CD14-positive monocyte (primary cell): ENCODE results near the gene GAL3ST2. TPM values are rescaled to one million over a fixed set of nuclear protein-coding genes. Genes with fewer than 3 reads are reported as not detected.
"Not testable (repeated sequence)": the region's sequence is repeated elsewhere in the genome, so short reads cannot be mapped to it uniquely, and the experiment has no call there.

Source experiments
- DNase-seq, 3 donors: peaks; one replicate each; pipeline ENCODE4 v3.0.0-alpha.2; 2011 to 2022
- H2AFZ ChIP-seq: 2 replicates; pipeline ENCODE4 v1.6.0; 2012; ENCODE audit warnings: mild to moderate bottlenecking, low read depth, low read length, inconsistent platforms; ENCODE audit not compliant: insufficient read depth, poor library complexity, severe bottlenecking
- H3K27ac ChIP-seq, 2 donors: 1 replicate in 1 of 2; 2 replicates in 1 of 2; pipeline ENCODE4 v1.5.1; 2012 to 2013; ENCODE audit warnings: low read length in 2 of 2, control low read depth in 1 of 2, inconsistent platforms in 1 of 2, low read depth in 1 of 2, mild to moderate bottlenecking in 1 of 2
- H3K27me3 ChIP-seq, 2 donors: one replicate each; pipeline versions ENCODE4 v1.6.0 to v1.6.1; 2011 to 2013; ENCODE audit warnings: low read length in 2 of 2; ENCODE audit not compliant: control insufficient read depth in 2 of 2, insufficient read depth in 2 of 2
- H3K36me3 ChIP-seq, 2 donors: replicated peaks in 1 of 2; 1 replicate in 1 of 2; 2 replicates in 1 of 2; pipeline versions ENCODE4 v1.5.1 to v1.6.1; 2012 to 2013; ENCODE audit warnings: low read length in 2 of 2, control low read depth in 1 of 2, inconsistent platforms in 1 of 2, mild to moderate bottlenecking in 1 of 2; ENCODE audit not compliant: insufficient read depth in 2 of 2, control insufficient read depth in 1 of 2
- H3K4me1 ChIP-seq, 2 donors: 1 replicate in 1 of 2; 2 replicates in 1 of 2; pipeline versions ENCODE4 v1.5.1 to v1.6.1; 2012 to 2013; ENCODE audit warnings: low read length in 2 of 2, control low read depth in 1 of 2, inconsistent platforms in 1 of 2, mild to moderate bottlenecking in 1 of 2, moderate library complexity in 1 of 2; ENCODE audit not compliant: insufficient read depth in 2 of 2, control insufficient read depth in 1 of 2
- H3K4me2 ChIP-seq: replicated peaks from 2 replicates; pipeline ENCODE3; 2012; ENCODE audit warnings: low read length, moderate library complexity, mild to moderate bottlenecking; ENCODE audit not compliant: poor library complexity, severe bottlenecking; ENCODE audit errors: extremely low read depth
- H3K4me3 ChIP-seq, 3 experiments: fragments of 200-600 bp in 1 of 3; sonication (generic) in 1 of 3; replicated peaks in 1 of 3; 1 replicate in 2 of 3; 2 replicates in 1 of 3; pipeline ENCODE4 v1.5.1; 2011 to 2013; ENCODE audit warnings: low read length in 3 of 3, mild to moderate bottlenecking in 3 of 3, control low read depth in 2 of 3, low read depth in 2 of 3, inconsistent platforms in 1 of 3, moderate library complexity in 1 of 3
- H3K79me2 ChIP-seq: 2 replicates; pipeline ENCODE4 v1.6.0; 2012; ENCODE audit warnings: mild to moderate bottlenecking, control low read depth, inconsistent platforms, low read length, moderate library complexity; ENCODE audit not compliant: insufficient read depth
- H3K9ac ChIP-seq: 2 replicates; pipeline ENCODE4 v1.6.0; 2017; ENCODE audit warnings: low read length, mild to moderate bottlenecking; ENCODE audit not compliant: insufficient read depth, poor library complexity, severe bottlenecking
- H3K9me3 ChIP-seq, 2 donors: replicated peaks in 1 of 2; 1 replicate in 1 of 2; 2 replicates in 1 of 2; pipeline versions ENCODE4 v1.5.1 to v1.6.1; 2012 to 2013; ENCODE audit warnings: low read length in 2 of 2, control low read depth in 1 of 2; ENCODE audit not compliant: control insufficient read depth in 1 of 2, insufficient read depth in 1 of 2
- H4K20me1 ChIP-seq: 2 replicates; pipeline ENCODE4 v1.6.0; 2012; ENCODE audit warnings: mild to moderate bottlenecking, low read length, control low read depth, moderate library complexity; ENCODE audit not compliant: insufficient read depth
- H3K27ac Mint-ChIP-seq, 7 donors: one replicate each; pipeline ENCODE4 v1.8.0; 2020; ENCODE audit warnings: mild to moderate bottlenecking in 7 of 7, mixed read lengths in 7 of 7, moderate library complexity in 6 of 7, inconsistent platforms in 2 of 7
- H3K27me3 Mint-ChIP-seq, 3 donors: one replicate each; pipeline ENCODE4 v1.8.0; 2021 to 2022; ENCODE audit warnings: low read depth in 3 of 3, mild to moderate bottlenecking in 3 of 3, mixed read lengths in 3 of 3, moderate library complexity in 3 of 3, inconsistent platforms in 1 of 3
- H3K36me3 Mint-ChIP-seq, 2 donors: one replicate each; pipeline ENCODE4 v1.8.0; 2020; ENCODE audit warnings: mixed read lengths in 2 of 2, inconsistent platforms in 1 of 2, mild to moderate bottlenecking in 1 of 2
- H3K4me1 Mint-ChIP-seq: one replicate; pipeline ENCODE4 v1.8.0; 2020; ENCODE audit warnings: mild to moderate bottlenecking, mixed read lengths
- H3K4me3 Mint-ChIP-seq, 2 donors: one replicate each; pipeline ENCODE4 v1.8.0; 2020; ENCODE audit warnings: mild to moderate bottlenecking in 2 of 2, mixed read lengths in 2 of 2, moderate library complexity in 1 of 2
- H3K9me3 Mint-ChIP-seq, 7 donors: one replicate each; pipeline ENCODE4 v1.8.0; 2020 to 2022; ENCODE audit warnings: mixed read lengths in 7 of 7, mild to moderate bottlenecking in 6 of 7, moderate library complexity in 6 of 7, inconsistent platforms in 2 of 7
- CTCF ChIP-seq: fragments of 200-600 bp; IDR thresholded peaks from one replicate; pipeline ENCODE4 v1.8.0; 2022; ENCODE audit warnings: antibody characterized with exemption, mild to moderate bottlenecking
- WGBS: methylation state at CpG from one replicate; pipeline ENCODE4 v1.1.5; 2013; ENCODE audit warnings: missing lambda C conversion rate; ENCODE audit not compliant: insufficient coverage; 5-methylcytosine and 5-hydroxymethylcytosine counted together
- intact Hi-C, 2 donors: fragments of 100-400 bp; cut with micrococcal nuclease; formaldehyde crosslinking; loops; one replicate each; pipeline versions ENCODE4 v1.15.0 to v1.15.1; 2023
- polyA plus RNA-seq, 3 donors: library from polyadenylated mRNA; depleted of rRNA in 1 of 3; unstranded in 2 of 3; stranded (reverse) in 1 of 3; fragments of 300-500 nt in 2 of 3; fragments of >200 nt in 1 of 3; fragmentation: Illumina TruSeq in 2 of 3; gene quantifications; 1 replicate in 2 of 3; 2 replicates in 1 of 3; pipeline ENCODE4 v1.2.3, GENCODE V29; 2012 to 2021

GAL3ST2 gene
- polyA plus RNA-seq, 3 donors = not detected

GRCh38 chr2:241780939-241781569 lies 4.4 kb downstream of the GAL3ST2 start:
- Histone ChIP-seq H3K4me3 (no peak overlapping the region), H3K27ac (no peak overlapping the region), H3K27me3 (no peaks in the 10 kb centered on the region), H3K36me3 (no peaks in the 10 kb centered on the region), H4K20me1 (no peaks in the 10 kb centered on the region), H3K4me2 (no peak overlapping the region), H3K4me1 (no peaks in the 10 kb centered on the region), H3K9me3 (peaks cover 0 to 4% of the 10 kb centered on the region in 2 donors), H3K79me2 (no peaks in the 10 kb centered on the region), H2AFZ (no peak overlapping the region), H3K9ac (no peak overlapping the region)
- intact Hi-C loops = no loop called here
- Mint-ChIP-seq H3K4me1 (no peaks in the 10 kb centered on the region), H3K27ac (no peak overlapping the region), H3K4me3 (no peak overlapping the region), H3K27me3 (peaks cover 3 to 6% (median 4%) of the 10 kb centered on the region in 3 donors), H3K9me3 (peaks cover 0 to 20% (median 10%) of the 10 kb centered on the region in 7 donors), H3K36me3 (no peaks in the 10 kb centered on the region)
- no peak for DNase-seq
- no peak for TF ChIP-seq CTCF
- no CpG with 5 or more reads among the region's 5 CpGs for WGBS

GRCh38 chr2:241782053-241782452 lies 5.4 kb downstream of the GAL3ST2 start:
- peaks cover 0 to 20% (median 10%) of the 10 kb centered on the region in 7 donors for H3K9me3 Mint-ChIP-seq
- H3K9me3 ChIP-seq, H2AFZ ChIP-seq, H3K4me1 ChIP-seq, H3K4me2 ChIP-seq, H4K20me1 ChIP-seq, DNase-seq, intact Hi-C loops, H3K36me3 Mint-ChIP-seq, H3K4me1 Mint-ChIP-seq, H3K9ac ChIP-seq, H3K27me3 ChIP-seq, H3K4me3 Mint-ChIP-seq, H3K27ac Mint-ChIP-seq, H3K27ac ChIP-seq, H3K4me3 ChIP-seq, H3K79me2 ChIP-seq, H3K36me3 ChIP-seq, H3K27me3 Mint-ChIP-seq: not testable (repeated sequence)
- no CpG with 5 or more reads among the region's 3 CpGs for WGBS
